Fibroblast of peridontal ligament (primary cell): ENCODE measurements around the gene PRMT7.

ENCODE experiments used
- DNase-seq: peaks from one replicate; pipeline ENCODE4 v3.0.0-alpha.2; 2010; ENCODE audit errors: extremely low read depth

The PRMT7 gene

GRCh38 chr16:68396481-68396880 lies 85.7 kb downstream of the PRMT7 start:
- DNase-seq: peak; percentile 55

GRCh38 chr16:68397710-68398201 lies 86.9 kb downstream of the PRMT7 start:
- no peak for DNase-seq

GRCh38 chr16:68399456-68399855 lies 88.6 kb downstream of the PRMT7 start:
- no peak for DNase-seq

- no peak for DNase-seq
These were observed 89.5 kb downstream of the PRMT7 start for GRCh38 chr16:68400083-68400923.

GRCh38 chr16:68400924-68401460 lies 90.2 kb downstream of the PRMT7 start:
- DNase-seq: no peak

- peak; percentile 15 for DNase-seq
These were observed 91.3 kb downstream of the PRMT7 start for GRCh38 chr16:68401871-68402747.

GRCh38 chr16:68402748-68403040 lies 91.9 kb downstream of the PRMT7 start:
- DNase-seq: no peak

- no peak for DNase-seq
These were observed 92.4 kb downstream of the PRMT7 start for GRCh38 chr16:68403177-68403576.

GRCh38 chr16:68403704-68404103 lies 92.9 kb downstream of the PRMT7 start:
- DNase-seq: no peak

- no peak for DNase-seq
These were observed 94.0 kb downstream of the PRMT7 start for GRCh38 chr16:68404736-68405345.

- peak; percentile 27 for DNase-seq
These were observed 95.8 kb downstream of the PRMT7 start for GRCh38 chr16:68406458-68407152.
